Heart left ventricle (tissue), 13 donors: ENCODE measurements around the gene PRR23E.

Experiments
- POLR2A ChIP-seq, 2 donors: fragments of 450-650 bp; IDR thresholded peaks; one replicate each; pipeline ENCODE4 v1.6.1; 2017; ENCODE audit warnings: antibody characterized with exemption in 2 of 2, mild to moderate bottlenecking in 2 of 2, moderate library complexity in 2 of 2
- TF ChIP-seq, protein P1 (sequence below), 12 donors: fragments of 200-600 bp; sonication (generic) in 4 of 12; IDR thresholded peaks; one replicate each; pipeline versions ENCODE4 v1.5.0 to v1.8.0; 2018 to 2022; ENCODE audit warnings: antibody characterized with exemption in 12 of 12, mild to moderate bottlenecking in 5 of 12
- donor health status: ischemic (EF 13 %, LVEDD 7.1; RV severe dilation, severe dysfunction).
- donor health status: DM: no; HTN: yes; CAD: no.
- donor health status: DM: no; HTN: no; CAD: no.
- donor health status: ischemic (EF 25% LVEDD 6.9; RV normal size, moderate dysfunction).
- donor health status: ischemic (EF 25% LVEDD 5.7; RV mildly dilated, moderate dysfunction).
- donor health status: ischemic (EF 35%, LVEDD 5.7; RV mildly dilated, moderate dysfunction).
- donor health status: nonischemic (EF 11% LVEDD 7.7; RV severe dilation, severe dysfunction).
- donor health status: DM: yes; HTN: yes; CAD: no.
- donor health status: PGD.
- donor health status: ischemic (EF 29% LVEDD 5.4; RV normal size, mild dysfunction).
- donor health status: nonischemic (EF 23%, LVEDD 6.1; RV moderate dilation, normal function).

DNA sequence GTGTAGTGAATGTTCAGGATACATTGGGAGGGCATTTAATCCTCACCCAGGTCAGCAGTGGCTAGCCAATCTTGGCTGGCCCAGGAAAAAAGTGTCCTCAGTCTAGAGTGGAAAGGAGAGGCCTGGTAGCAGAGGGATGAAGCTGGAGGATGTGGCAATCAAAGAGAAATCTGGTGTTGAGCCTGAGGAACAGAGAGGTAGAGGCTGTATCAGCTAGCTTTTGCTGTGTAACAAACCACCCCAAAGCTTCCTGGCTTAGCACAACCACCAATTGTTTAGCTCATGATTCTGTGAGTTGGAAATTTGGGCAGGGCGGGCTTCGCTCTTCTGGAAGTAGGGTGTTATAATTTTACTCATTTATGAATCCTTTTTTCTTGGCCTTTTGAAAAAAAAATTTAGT is 49.8 kb upstream of the PRR23E start:
- TF ChIP-seq, protein P1, sequence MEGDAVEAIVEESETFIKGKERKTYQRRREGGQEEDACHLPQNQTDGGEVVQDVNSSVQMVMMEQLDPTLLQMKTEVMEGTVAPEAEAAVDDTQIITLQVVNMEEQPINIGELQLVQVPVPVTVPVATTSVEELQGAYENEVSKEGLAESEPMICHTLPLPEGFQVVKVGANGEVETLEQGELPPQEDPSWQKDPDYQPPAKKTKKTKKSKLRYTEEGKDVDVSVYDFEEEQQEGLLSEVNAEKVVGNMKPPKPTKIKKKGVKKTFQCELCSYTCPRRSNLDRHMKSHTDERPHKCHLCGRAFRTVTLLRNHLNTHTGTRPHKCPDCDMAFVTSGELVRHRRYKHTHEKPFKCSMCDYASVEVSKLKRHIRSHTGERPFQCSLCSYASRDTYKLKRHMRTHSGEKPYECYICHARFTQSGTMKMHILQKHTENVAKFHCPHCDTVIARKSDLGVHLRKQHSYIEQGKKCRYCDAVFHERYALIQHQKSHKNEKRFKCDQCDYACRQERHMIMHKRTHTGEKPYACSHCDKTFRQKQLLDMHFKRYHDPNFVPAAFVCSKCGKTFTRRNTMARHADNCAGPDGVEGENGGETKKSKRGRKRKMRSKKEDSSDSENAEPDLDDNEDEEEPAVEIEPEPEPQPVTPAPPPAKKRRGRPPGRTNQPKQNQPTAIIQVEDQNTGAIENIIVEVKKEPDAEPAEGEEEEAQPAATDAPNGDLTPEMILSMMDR (IDR thresholded peaks at IDR 0.05): no peak
- TF ChIP-seq POLR2A (IDR thresholded peaks at IDR 0.05): no peak
